Raji (cell line): ENCODE data around the gene DENND1B.

ENCODE experiments used
- POLR2A ChIP-seq: IDR thresholded peaks from 2 replicates; pipeline ENCODE4 v1.6.1; 2011; ENCODE audit warnings: low read depth, low read length, control low read depth; ENCODE audit not compliant: insufficient read depth

DENND1B gene

GRCh38 chr1:197677752-197678295, 97.5 kb downstream of the DENND1B start:
- no peak for TF ChIP-seq POLR2A

- no peak for TF ChIP-seq POLR2A
Measured at GRCh38 chr1:197677313-197677712, 98.0 kb downstream of the DENND1B start.

- TF ChIP-seq POLR2A = no peak
Measured at GRCh38 chr1:197675583-197676208, 99.6 kb downstream of the DENND1B start.

DNA sequence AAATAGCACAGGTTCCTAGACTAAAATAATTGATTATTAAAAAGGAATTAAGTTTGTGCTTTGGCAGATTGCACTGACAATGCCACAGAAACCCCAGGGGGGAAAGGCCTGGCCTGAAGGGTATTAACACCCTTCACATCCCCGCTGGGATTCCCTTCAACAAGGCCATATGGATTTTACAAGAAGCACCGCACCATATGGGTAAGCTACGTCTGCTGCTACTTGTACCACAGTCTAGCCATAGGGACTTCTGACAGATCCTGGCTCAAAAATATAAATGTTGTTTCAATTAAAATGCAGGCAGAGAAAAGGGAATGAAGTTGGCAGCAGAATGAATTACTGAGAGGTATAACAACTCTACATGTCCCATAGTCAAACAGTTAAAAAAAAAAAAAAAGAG, 101.0 kb downstream of the DENND1B start:
- TF ChIP-seq POLR2A = no peak

- TF ChIP-seq POLR2A = no peak
Measured at GRCh38 chr1:197673292-197673691, 102.0 kb downstream of the DENND1B start.

DNA sequence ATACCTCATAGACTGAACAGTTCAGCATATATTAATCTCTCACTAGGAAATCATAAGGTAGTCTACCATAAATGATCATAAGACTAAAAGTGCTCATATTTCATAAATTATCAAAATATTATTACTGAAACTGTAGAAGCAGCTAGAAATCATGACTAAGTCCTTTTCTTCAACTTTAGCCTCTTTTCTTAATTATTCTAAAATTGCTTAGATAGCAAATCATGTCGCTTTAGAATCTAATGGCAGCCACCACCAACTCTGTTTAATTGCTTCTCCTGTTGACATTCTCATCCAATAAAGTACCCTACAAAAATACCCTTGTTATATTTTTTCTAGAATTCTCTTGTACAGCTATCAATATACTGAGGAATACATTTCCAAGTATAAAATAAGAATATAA, 102.9 kb downstream of the DENND1B start:
- no peak for TF ChIP-seq POLR2A

GRCh38 chr1:197671920-197672319, 103.4 kb downstream of the DENND1B start:
- TF ChIP-seq POLR2A = no peak

- TF ChIP-seq POLR2A = no peak
Measured at GRCh38 chr1:197671140-197671539, 104.1 kb downstream of the DENND1B start.

GRCh38 chr1:197666769-197667285, 108.5 kb downstream of the DENND1B start:
- no peak for TF ChIP-seq POLR2A

DNA sequence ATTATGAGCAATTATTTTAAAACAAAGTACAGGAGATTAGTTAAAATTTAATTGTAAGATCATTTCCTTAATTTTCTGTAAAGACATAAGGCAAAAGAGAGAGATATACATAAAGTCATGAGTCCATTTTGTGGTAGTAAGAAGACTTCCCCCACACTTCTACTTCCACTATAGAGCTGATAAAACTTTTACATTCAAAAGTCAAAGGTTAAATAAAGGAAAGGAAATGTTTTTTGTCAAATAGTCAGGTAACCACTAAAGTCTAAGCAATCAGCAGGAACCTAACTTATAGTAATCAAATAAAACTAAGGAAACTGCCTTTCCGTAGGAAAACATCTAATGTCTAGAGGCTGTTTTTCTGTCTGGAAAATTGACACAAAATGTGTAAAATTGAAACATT, 110.9 kb downstream of the DENND1B start:
- no peak for TF ChIP-seq POLR2A

- TF ChIP-seq POLR2A = no peak
Measured at GRCh38 chr1:197663162-197663953, 111.9 kb downstream of the DENND1B start.

DNA sequence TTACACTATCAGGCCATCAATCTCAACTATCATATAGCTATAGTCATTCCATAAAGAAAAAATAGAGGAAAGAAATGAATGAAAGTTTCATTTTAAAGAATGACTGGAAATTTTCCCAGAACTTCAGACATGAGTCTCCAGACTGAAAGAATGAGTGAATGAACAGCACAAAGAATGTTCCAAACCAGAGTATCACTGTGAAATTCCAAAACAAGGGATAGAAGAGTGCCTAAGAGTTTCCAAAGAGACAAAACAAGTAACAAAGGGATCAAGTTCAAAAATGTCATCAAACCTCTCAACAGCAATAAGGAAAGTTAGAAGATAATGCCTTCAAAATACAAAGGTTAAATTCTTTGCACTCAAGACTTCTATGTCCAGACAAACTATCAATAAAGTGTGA, 114.9 kb downstream of the DENND1B start:
- no peak for TF ChIP-seq POLR2A

- no peak for TF ChIP-seq POLR2A
Measured at GRCh38 chr1:197659171-197659570, 116.1 kb downstream of the DENND1B start.

DNA sequence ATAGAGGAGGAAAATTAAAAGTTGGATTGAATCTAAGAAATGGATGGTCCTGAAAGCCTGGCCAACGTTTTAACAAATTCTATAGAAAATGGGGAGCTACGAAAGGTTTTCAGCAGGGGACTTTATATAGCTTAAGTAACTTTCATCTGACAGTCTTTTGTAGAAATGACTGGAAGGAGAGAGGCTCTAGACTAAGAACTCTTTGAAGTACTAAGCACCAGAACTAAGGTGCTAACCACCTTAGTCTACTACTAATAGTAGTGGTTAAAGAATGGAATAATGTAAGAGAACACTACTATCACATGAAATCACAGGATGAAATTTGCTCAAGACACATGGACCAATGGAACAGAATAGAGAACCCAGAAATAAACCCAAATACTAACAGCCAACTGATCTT, 126.1 kb downstream of the DENND1B start:
- TF ChIP-seq POLR2A = no peak

GRCh38 chr1:197638316-197638715, 137.0 kb downstream of the DENND1B start:
- no peak for TF ChIP-seq POLR2A

GRCh38 chr1:197637406-197637805, 137.9 kb downstream of the DENND1B start:
- no peak for TF ChIP-seq POLR2A

GRCh38 chr1:197633447-197634078, 141.7 kb downstream of the DENND1B start:
- TF ChIP-seq POLR2A = no peak
